Tibial nerve (tissue), 4 donors: Measurements from ENCODE around the gene CTTNBP2NL. TPM values are rescaled to one million over a fixed set of nuclear protein-coding genes. Genes with fewer than 3 reads are reported as not detected.
"Not testable (repeated sequence)": the region's sequence is repeated elsewhere in the genome, so short reads cannot be mapped to it uniquely, and the experiment has no call there.

Experiments used
- DNase-seq, 2 donors: peaks; one replicate each; pipeline ENCODE4 v3.0.0-alpha.2; 2019; ENCODE audit warnings: low spot score in 2 of 2
- H3K27ac ChIP-seq, 4 donors: fragments of 200-600 bp; sonication (generic) in 3 of 4; one replicate each; pipeline ENCODE4 v1.5.1; 2017 to 2019; ENCODE audit warnings: mild to moderate bottlenecking in 1 of 4
- H3K27me3 ChIP-seq, 2 donors: fragments of 200-600 bp; sonication (generic) in 1 of 2; one replicate each; pipeline versions ENCODE4 v1.5.1 to v1.6.0; 2017 to 2019
- H3K36me3 ChIP-seq, 3 donors: fragments of 200-600 bp; sonication (generic); one replicate each; pipeline ENCODE4 v1.5.1; 2018 to 2019
- H3K4me1 ChIP-seq, 4 donors: fragments of 200-600 bp; sonication (generic) in 3 of 4; one replicate each; pipeline ENCODE4 v1.5.1; 2017 to 2019
- H3K4me3 ChIP-seq, 4 donors: fragments of 200-600 bp; sonication (generic) in 3 of 4; one replicate each; pipeline ENCODE4 v1.5.1; 2017 to 2019; ENCODE audit warnings: mild to moderate bottlenecking in 1 of 4, moderate library complexity in 1 of 4
- H3K9me3 ChIP-seq, 4 donors: fragments of 200-600 bp; sonication (generic) in 3 of 4; one replicate each; pipeline ENCODE4 v1.5.1; 2017 to 2019
- CTCF ChIP-seq, 5 experiments: fragments of 200-600 bp in 3 of 5; fragments of 450-650 bp in 2 of 5; sonication (generic) in 3 of 5; IDR thresholded peaks; one replicate each; pipeline ENCODE4 v1.5.1; 2016 to 2019; ENCODE audit warnings: antibody characterized with exemption in 5 of 5, mild to moderate bottlenecking in 3 of 5, moderate library complexity in 2 of 5
- EP300 ChIP-seq, 2 donors: sonication (generic); formaldehyde crosslinking; IDR thresholded peaks; one replicate each; pipeline ENCODE4 v1.6.1; 2017; ENCODE audit warnings: antibody characterized with exemption in 2 of 2, mild to moderate bottlenecking in 1 of 2
- POLR2A ChIP-seq, 2 donors: fragments of 450-650 bp; IDR thresholded peaks; one replicate each; pipeline ENCODE4 v1.6.1; 2017; ENCODE audit warnings: antibody characterized with exemption in 2 of 2, mild to moderate bottlenecking in 2 of 2, moderate library complexity in 2 of 2
- WGBS, 2 donors: methylation state at CpG; one replicate each; pipeline ENCODE4 v1.1.5; 2018; 5-methylcytosine and 5-hydroxymethylcytosine counted together
- total RNA-seq, 4 donors: library from RNA; depleted of rRNA; stranded (reverse); fragments of >200 nt; gene quantifications; one replicate each; pipeline ENCODE4 v1.1.0, GENCODE V29; 2016

The CTTNBP2NL gene
- total RNA-seq, 4 donors from 2014 or later, result 18.8 to 28.0 (median 20.8) TPM

GRCh38 chr1:112396653-112397471 lies 848 bp downstream of the CTTNBP2NL start:
- Histone ChIP-seq H3K27ac (peak overlapping the region; percentile 78 to 98 (median 93)), H3K4me1 (peaks cover 0 to 77% (median 21%) of the 10 kb centered on the region in 4 donors), H3K9me3 (no peaks in the 10 kb centered on the region), H3K27me3 (no peaks in the 10 kb centered on the region), H3K4me3 (peak overlapping the region; percentile 79 to 94 (median 84)), H3K36me3 (no peaks in the 10 kb centered on the region)
- 5 to 6% methylated on average over 11 of the region's 11 CpGs for WGBS, 2 donors
- TF ChIP-seq EP300 (IDR thresholded peaks at IDR 0.05), result no peak
- no peak for TF ChIP-seq CTCF (IDR thresholded peaks at IDR 0.05)
- no peak for TF ChIP-seq POLR2A (IDR thresholded peaks at IDR 0.05)
- no peak for DNase-seq

DNA sequence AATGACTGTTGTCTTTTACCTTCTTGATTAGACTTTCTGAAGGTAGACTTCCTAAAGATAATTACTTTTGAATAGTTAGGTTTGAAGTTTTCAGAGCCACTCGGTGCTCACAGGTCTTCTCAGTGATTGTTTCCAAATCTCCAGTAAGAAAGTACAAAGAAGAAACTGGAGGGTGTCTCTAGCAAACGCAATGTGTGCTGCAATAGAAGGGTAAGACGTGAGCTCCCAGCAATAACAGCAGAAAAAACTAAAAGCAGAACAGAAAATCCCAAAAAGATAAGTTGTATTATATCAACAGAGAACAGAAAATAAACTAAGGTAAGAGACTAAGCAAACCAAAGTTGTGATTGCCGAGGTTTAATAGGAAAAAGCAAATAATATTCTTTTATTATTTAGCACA lies 1.8 kb downstream of the CTTNBP2NL start:
- no peak for TF ChIP-seq EP300 (IDR thresholded peaks at IDR 0.05)
- no peak for TF ChIP-seq CTCF (IDR thresholded peaks at IDR 0.05)
- no peak for TF ChIP-seq POLR2A (IDR thresholded peaks at IDR 0.05)
- no peak for DNase-seq
- WGBS, 2 donors, result 24 to 38% methylated on average over 4 of the region's 4 CpGs
- no peaks in the 10 kb centered on the region for H3K9me3 ChIP-seq
- peak overlapping the region in 3 of 4 donors; percentile 78 to 98 (median 96) for H3K27ac ChIP-seq
- H3K4me1 ChIP-seq, result peaks cover 0 to 75% (median 21%) of the 10 kb centered on the region in 4 donors
- H3K4me3 ChIP-seq, result peak overlapping the region in 2 of 4 donors; percentile 87 to 94
- no peaks in the 10 kb centered on the region for H3K36me3 ChIP-seq
- no peaks in the 10 kb centered on the region for H3K27me3 ChIP-seq

- Histone ChIP-seq H3K9me3 (no peaks in the 10 kb centered on the region), H3K4me1 (peaks cover 0 to 77% (median 20%) of the 10 kb centered on the region in 4 donors), H3K4me3 (no peak overlapping the region), H3K36me3 (no peaks in the 10 kb centered on the region), H3K27ac (peak overlapping the region in 1 of 4 donors; percentile 0), H3K27me3 (no peaks in the 10 kb centered on the region)
- TF ChIP-seq EP300 (IDR thresholded peaks at IDR 0.05), result no peak
- TF ChIP-seq POLR2A (IDR thresholded peaks at IDR 0.05), result no peak
- no peak for TF ChIP-seq CTCF (IDR thresholded peaks at IDR 0.05)
- DNase-seq, result no peak
- WGBS, 2 donors, result 70 to 73% methylated on average over 4 of the region's 4 CpGs
Measured at GRCh38 chr1:112399456-112399855, 3.4 kb downstream of the CTTNBP2NL start.

DNA sequence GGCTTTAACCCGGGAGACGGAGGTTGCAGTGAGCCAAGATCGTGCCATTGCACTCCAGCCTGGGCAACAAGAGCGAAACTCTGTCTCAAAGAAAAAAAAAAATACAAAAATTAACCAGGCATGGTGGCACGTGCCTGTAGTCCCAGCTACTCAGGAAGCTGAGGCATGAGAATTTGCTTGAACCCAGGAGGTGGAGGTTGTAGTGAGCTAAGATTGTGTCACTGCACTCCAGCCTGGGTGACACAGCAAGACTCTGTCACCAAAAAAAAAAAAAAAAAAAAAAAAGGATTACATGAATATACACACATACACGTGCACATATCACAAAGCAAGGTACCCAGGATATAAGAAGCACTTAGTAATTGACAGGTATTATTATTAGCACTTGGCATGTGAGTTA lies 4.7 kb downstream of the CTTNBP2NL start:
- H3K27ac ChIP-seq, H3K27me3 ChIP-seq, H3K36me3 ChIP-seq, H3K9me3 ChIP-seq, DNase-seq, H3K4me3 ChIP-seq: not testable (repeated sequence)
- peaks cover 0 to 75% (median 11%) of the 10 kb centered on the region in 4 donors for H3K4me1 ChIP-seq
- WGBS, 2 donors, result 81 to 89% methylated on average over 6 of the region's 6 CpGs

DNA sequence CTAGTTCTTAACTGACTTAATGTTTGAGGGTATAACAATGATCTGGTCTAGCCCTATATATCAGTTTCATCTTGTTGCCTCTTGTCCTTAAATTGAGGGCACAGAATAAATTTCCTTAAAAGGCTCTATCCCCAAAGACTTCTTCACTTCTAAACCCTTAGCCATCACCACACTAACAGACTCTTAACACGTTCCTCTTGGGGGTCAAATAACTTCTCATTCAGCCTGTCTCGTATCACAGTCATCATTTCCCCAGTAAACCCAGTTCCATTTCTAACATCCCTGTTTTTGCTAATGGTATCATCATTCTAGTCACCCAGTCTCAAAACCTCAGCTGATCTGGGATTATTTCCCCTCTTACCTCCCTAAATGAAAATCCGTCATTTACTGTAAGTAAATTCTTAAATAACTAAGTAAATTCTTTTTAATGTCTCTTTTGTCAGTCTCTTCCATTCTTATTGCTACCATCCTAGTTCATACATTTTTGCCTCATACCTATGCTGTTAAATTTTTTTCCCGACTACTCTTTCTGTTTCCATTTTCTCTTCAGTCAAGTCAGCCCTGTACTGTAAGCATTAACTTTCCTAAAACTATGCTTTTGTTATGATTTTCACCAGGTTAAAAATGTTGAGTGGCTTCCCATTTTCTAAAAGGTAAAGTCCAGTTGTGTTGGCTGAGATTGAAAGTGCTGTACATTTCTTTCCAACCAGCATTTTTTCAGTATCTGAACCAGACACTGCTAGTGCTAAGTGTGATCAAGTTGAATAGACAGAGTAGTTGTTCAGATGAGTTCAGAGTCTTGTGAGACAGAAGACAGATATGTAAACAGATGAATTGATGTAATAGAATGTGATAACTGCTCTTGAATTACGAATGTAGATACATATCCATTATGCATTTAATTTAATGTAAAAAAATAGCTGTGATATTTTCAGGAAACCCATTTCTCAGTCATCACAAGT lies 6.9 kb downstream of the CTTNBP2NL start:
- no peaks in the 10 kb centered on the region for H3K9me3 ChIP-seq
- DNase-seq, result no peak
- no peaks in the 10 kb centered on the region for H3K27me3 ChIP-seq
- H3K36me3 ChIP-seq, result no peaks in the 10 kb centered on the region
- 71 to 74% methylated on average over 5 of the region's 5 CpGs for WGBS, 2 donors
- H3K4me1 ChIP-seq, result peaks cover 0 to 64% (median 11%) of the 10 kb centered on the region in 4 donors
- H3K27ac ChIP-seq, result peak overlapping the region in 1 of 4 donors; percentile 66
- H3K4me3 ChIP-seq, result no peak overlapping the region
- TF ChIP-seq EP300 (IDR thresholded peaks at IDR 0.05) (no peak), POLR2A (IDR thresholded peaks at IDR 0.05) (no peak), CTCF (IDR thresholded peaks at IDR 0.05) (no peak)
